GM10266 (cell line): ENCODE data around the gene EPHB1.

Source experiments
- DNase-seq: peaks from one replicate; pipeline ENCODE4 v3.0.0; 2012; ENCODE audit errors: extremely low spot score
- CTCF ChIP-seq: IDR thresholded peaks from 2 replicates; pipeline ENCODE4 v1.5.1; 2012; ENCODE audit warnings: mild to moderate bottlenecking, low read depth; ENCODE audit not compliant: control insufficient read depth, insufficient read depth; ENCODE audit errors: missing control alignments

Gene EPHB1

DNA sequence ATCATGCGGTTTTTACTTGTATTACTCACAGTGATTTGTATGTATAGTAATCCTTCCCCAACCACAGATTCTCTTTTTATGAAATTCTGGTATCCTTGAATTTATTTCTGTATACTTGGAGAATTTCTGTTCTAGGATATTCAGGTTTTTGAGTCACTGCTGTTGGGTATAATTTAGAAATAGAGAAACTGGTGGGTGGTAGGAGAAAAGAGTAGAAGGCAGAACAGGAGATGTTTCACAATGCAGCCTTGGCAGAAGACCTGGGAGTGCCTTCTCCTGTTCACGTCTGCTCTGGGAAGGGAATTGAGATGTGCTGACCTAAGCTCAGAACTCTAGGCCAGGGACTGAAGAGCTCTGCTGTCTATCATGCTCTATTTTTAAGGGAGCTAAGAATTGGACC lies 193.6 kb downstream of the EPHB1 start:
- no peak for TF ChIP-seq CTCF

DNA sequence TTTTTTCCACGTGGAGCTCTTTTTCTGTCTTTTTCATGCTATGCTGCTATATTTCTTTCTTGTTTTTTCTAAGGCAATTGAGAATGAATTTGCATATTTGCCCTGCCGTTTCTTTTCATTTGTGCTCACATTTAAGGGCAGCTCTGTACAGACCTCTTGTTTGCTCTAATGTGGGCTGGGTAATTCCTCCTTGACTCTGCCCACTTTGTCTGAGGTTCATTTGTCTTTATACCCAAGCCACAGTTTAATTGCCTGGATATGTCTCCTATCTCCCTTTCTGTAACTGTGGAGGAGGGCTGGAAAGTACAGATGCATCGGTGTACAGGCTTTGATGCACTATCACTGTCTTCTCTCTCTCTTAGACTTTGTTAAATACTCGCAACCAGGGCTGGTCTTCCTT lies 195.9 kb downstream of the EPHB1 start:
- TF ChIP-seq CTCF: no peak
- DNase-seq: no peak

More for the DNA sequence above, 193.6 kb downstream of the EPHB1 start:
- no peak for DNase-seq

GRCh38 chr3:134991472-134992010 lies 196.5 kb downstream of the EPHB1 start:
- no peak for TF ChIP-seq CTCF

DNA sequence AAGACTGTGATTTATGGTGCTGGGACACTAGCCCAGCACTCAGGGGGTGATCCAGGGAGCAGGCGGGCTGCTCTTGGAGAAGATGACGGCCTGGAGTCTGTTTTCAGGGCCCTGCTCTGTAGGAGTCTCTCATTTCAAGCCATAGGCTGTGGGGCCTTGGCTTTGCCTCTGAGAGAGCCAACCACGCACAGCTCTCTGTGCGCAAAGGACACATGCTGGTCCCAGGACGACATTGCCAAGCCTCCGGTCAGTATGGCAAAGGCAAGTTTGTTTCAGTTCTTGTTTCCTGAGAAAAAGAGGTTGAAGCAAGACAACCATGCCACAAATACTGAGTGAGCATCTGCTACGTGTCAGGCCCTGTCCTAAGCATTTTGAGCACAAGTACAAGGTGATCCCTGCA lies 197.1 kb downstream of the EPHB1 start:
- TF ChIP-seq CTCF: no peak
- DNase-seq: no peak

More at GRCh38 chr3:134991472-134992010, 196.5 kb downstream of the EPHB1 start:
- DNase-seq: no peak

DNA sequence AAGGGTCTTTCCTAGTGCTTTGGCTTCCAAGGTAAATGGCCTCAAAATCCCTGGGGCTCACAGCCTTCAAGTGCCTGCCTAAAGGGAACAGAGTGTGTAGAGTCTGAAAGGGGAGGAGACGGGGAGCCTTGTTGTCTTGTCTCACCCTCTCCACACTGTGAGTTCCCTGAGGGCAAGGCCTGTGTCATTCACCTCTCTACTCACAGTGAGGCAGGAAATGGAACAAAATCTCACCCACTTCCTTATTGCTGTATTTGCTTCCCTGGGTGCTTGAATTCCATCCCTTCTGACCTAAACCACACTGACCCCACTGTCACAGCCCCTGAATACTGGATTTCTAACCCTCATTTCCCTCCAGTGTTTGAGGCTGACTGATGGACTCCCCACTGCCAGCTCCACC lies 197.5 kb downstream of the EPHB1 start:
- DNase-seq: no peak
- no peak for TF ChIP-seq CTCF

- no peak for DNase-seq
- TF ChIP-seq CTCF: no peak
These were observed 198.0 kb downstream of the EPHB1 start for GRCh38 chr3:134993011-134993410.

- TF ChIP-seq CTCF: no peak
- no peak for DNase-seq
These were observed 203.1 kb downstream of the EPHB1 start for GRCh38 chr3:134998158-134998557.
